ENCODE results near the gene CACNB2.

The CACNB2 gene

DNA sequence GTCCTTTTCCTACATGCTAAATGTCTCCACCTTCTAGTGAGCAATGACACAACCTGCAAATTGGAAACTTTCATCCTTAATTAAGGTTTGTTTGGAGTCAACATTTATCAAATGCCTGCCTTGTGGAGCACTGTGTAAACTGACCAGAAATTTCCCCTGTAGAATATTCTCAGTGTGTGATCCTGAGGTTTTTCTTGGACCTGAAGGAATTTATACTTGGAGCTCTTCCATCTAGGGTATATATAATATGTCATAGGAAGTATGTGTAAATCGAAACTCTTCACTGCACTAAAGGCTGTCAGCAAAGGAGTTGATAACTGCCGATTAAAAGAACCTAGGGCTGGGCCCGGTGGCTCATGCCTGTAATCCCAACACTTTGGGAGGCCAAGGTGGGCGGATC, 358.8 kb downstream of the CACNB2 start:
- no peak for DNase-seq (ENCODE audit: low read depth in 3 of 3, low spot score in 1 of 3)

DNA sequence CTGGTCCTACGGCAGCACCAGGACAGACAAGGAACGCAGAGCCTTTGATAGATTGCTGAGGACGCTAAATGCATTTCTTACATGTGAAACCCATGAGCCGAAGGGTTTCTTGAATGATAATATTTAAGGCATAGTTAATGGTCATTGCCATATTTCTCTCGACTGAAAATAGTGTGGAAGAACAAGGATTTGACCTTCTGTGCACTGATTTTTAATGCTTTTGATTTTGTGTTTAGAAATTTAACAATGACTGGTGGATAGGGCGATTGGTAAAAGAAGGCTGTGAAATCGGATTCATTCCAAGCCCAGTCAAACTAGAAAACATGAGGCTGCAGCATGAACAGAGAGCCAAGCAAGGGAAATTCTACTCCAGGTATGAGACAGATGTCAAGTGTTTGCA, 360.4 kb downstream of the CACNB2 start:
- DNase-seq (ENCODE audit: low read depth in 3 of 3, low spot score in 1 of 3) = no peak

DNA sequence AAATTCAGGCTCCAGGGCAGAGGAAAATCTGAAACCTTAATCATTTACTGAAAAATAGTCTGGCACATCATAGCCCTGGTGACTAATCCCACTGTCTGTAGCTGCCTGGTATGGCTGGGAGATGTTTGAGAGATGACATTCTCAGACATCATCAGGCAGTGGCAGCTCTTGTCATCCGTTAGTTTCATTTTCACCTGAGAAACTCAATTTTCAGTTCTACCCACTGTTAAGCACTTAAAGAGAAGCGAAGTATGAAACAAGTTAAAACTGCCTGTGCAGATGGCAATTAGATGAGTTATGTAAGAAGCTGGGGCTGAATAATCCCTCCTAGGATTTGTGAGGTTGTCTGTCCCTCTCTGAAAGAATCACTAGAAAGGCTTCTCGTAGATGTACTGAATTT, 361.0 kb downstream of the CACNB2 start:
- no peak for DNase-seq (ENCODE audit: low read depth in 3 of 3, low spot score in 1 of 3)

DNA sequence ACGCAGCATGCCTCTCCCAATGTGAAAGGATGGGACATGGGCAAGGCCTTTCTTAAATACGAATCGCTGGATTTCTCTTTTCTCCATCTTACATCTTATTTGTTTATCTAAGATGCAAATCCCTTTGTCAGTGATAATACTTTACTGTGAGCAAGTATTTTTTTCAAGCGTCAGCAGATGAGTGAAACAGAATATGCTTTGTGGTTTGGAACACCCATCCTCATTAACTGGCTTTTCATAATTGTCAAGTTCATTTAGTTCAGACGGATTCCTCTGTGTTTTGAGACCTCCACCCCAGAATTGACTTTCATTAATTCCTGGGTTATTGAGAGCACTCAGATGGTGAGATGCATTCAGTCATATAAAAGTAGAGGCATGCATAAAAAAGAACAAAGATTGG, 361.4 kb downstream of the CACNB2 start:
- no peak for DNase-seq (ENCODE audit: low read depth in 3 of 3, low spot score in 1 of 3)

DNA sequence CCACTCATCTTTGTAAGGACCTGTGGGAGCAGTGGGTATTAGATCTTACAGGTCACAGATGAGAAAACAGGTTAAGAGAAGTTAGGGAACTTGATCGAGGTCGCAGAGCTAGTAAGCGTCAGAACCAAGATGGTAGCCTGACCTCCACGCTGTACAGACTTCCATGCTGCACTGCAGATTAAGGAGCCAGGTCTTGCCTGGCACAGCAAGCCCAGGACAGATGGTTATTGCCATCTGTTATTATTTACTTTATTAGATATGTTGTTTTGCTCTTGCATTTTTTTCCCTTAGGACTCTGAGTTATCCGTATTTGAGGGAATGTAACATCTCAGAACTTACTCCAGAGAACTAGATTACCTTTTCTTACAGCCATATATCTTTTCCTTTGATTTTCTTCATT, 363.9 kb downstream of the CACNB2 start:
- no peak for DNase-seq (ENCODE audit: low read depth in 3 of 3, low spot score in 1 of 3)

DNA sequence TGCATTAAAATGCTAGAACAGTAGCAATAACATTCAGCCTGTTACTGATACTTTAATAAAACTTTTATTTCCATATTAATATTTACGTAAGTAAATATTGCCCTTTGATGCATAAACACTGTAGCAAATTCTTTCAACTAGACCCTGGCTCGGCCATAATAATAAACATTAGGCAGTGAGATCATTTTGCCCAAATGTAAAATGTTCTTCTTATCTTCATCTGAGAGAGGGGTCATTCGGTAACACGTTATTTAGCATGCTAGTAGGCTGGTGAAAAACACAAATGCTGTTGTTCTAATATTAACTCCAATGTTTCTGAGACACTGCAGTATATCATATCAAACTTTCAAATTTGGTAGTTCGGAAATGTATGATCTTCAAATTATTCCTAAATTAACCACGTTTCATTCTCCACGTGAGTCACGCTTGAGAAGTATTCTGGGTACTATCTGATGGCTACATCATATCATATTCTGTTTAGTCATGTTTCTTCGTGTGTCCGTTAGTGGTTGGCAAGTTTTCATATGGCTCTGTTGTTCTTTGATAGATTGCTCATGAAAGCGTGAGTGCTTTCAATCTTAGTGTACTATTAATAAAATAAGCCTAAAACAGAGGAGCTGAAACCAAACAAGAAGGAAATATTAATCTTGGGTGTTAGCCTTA, 365.4 kb downstream of the CACNB2 start:
- no peak for DNase-seq (ENCODE audit: low read depth in 3 of 3, low spot score in 1 of 3)

- DNase-seq (ENCODE audit: low read depth in 3 of 3, low spot score in 1 of 3) = no peak
These were observed 368.4 kb downstream of the CACNB2 start for GRCh38 chr10:18508587-18508986.

GRCh38 chr10:18514537-18514936, 374.3 kb downstream of the CACNB2 start:
- DNase-seq (ENCODE audit: low read depth in 3 of 3, low spot score in 1 of 3) = no peak

DNA sequence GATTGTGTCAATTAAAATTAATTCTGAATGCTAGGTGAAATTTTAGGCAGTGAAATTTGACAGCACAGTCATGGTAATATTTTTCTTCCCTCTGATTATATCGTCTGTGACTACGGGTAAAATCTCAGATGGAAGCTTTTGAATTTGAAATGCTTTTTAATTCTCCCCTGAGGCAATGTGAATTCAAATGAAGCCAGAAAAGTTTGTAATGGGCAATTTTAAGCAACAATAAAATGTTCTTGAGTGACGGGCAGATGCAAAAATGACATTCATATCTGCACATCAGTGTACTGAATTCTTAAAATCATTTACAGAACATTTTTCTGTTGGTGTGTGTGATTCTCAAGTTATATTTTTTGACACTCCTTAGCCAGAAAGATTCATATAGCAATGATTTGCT, 376.6 kb downstream of the CACNB2 start:
- no peak for DNase-seq (ENCODE audit: low read depth in 3 of 3, low spot score in 1 of 3)

- no peak for DNase-seq (ENCODE audit: low read depth in 3 of 3, low spot score in 1 of 3)
These were observed 382.8 kb downstream of the CACNB2 start for GRCh38 chr10:18523025-18523424.

DNA sequence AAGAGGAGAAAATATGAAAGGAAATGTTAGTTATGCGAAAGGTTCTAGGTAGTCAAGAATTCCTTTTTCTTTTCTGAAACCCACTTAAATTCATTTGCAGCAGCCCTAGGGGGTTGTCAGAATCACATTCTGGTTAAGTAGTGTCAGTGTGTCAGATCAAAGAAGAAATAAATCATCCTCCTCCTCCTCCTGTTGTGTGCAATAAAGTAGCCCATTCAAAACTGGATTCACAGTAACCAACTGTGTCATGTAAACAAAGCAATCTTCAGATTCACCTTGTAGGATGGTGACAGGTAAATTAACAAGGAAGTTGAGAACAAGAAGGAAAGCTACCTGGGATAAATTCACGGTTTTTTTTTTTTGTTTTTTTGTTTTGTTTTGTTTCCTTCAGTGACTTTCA, 383.6 kb downstream of the CACNB2 start:
- no peak for DNase-seq (ENCODE audit: low read depth in 3 of 3, low spot score in 1 of 3)

DNA sequence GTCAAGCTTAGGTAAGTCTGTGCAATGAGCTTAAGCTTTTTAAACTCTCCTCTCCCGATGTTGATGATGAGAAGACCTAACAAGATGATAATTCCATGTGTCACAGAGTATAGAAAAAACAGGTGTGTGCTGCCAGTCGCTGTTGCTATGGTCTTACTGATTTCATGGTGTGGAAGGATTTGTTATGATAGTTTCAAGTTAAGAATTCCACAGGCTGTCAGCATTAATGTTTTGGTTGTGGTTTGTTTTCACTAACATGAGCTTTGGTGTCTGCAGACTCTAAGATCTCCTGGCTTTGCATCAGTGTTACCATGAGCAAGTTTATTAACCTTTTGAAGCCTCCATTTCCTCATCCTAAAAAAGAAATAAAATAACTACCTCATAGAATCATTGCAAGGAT, 387.5 kb downstream of the CACNB2 start:
- DNase-seq (ENCODE audit: low read depth in 3 of 3, low spot score in 1 of 3) = no peak

- DNase-seq (ENCODE audit: low read depth in 3 of 3, low spot score in 1 of 3) = no peak
These were observed 388.1 kb downstream of the CACNB2 start for GRCh38 chr10:18528292-18528691.

- no peak for DNase-seq (ENCODE audit: low read depth in 3 of 3, low spot score in 1 of 3)
These were observed 392.8 kb downstream of the CACNB2 start for GRCh38 chr10:18532881-18533535.

DNA sequence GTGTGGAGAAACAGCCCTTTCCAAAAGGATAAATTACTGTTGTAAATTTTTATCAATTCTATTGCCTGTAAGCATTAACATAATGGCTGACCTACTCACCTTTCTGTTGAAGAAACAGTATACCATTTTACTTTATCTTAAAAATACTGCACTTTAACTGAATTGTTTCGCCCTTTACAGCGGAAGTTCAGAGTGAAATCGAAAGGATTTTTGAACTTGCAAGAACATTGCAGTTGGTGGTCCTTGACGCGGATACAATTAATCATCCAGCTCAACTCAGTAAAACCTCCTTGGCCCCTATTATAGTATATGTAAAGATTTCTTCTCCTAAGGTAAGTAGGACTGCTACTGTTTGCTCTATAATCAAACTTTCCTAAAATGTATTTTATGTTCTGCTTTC, 393.7 kb downstream of the CACNB2 start:
- no peak for DNase-seq (ENCODE audit: low read depth in 3 of 3, low spot score in 1 of 3)

- no peak for DNase-seq (ENCODE audit: low read depth in 3 of 3, low spot score in 1 of 3)
These were observed 399.1 kb downstream of the CACNB2 start for GRCh38 chr10:18539335-18539734.

GRCh38 chr10:18540195-18540594, 400.0 kb downstream of the CACNB2 start:
- DNase-seq (ENCODE audit: low read depth in 3 of 3, low spot score in 1 of 3) = no peak

GRCh38 chr10:18542832-18543231, 402.6 kb downstream of the CACNB2 start:
- no peak for DNase-seq (ENCODE audit: low read depth in 3 of 3, low spot score in 1 of 3)

DNA sequence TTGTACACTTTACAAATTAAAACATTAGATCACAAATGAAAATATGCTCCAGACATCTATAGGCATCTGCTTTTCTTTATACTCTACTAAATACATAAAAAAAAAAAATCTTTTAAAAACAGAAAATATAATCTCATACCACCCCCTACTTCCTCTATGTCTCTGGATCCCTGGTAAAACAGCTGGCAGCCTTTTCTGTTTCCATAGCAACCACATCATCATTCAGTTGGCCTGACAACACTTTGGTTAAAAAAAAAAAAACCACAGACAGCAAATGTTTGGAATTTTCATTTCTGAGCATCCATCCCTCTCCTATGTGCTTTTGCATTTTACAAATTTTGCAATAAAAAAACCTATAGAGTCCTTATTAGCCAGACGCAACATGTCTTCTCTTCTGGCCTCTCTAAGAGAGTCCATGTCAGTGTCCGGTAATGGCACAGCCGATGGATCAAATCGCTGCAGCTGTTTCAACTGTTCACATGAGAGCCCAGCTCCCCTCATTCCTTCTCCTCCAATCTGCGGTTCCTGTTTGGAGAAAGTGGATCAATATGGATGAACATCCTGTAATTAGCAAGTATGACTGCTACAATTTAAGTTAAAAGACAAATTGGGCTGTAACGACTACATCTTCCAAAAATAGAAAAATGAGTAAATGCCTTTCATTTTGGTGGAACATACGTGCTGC, 405.5 kb downstream of the CACNB2 start:
- no peak for DNase-seq (ENCODE audit: low read depth in 3 of 3, low spot score in 1 of 3)

DNA sequence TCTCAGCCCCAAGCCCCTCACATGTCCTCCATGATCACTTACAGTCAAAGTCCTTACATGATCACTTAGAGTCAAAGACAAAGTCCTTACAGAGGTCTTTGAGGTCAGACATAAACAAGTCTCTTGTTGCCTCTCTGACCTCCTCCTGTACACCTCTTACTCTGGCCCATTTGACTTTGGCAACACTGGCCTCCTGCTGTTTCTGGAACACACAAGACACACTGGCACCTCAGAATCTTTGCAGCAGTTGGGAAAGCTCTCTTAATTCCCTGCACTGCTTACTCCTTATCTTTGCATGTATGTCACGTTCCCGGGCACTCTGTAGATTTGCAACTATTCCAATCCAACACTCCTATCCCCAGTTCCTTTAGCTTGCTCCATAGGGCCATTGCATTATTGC, 408.9 kb downstream of the CACNB2 start:
- no peak for DNase-seq (ENCODE audit: low read depth in 3 of 3, low spot score in 1 of 3)

DNA sequence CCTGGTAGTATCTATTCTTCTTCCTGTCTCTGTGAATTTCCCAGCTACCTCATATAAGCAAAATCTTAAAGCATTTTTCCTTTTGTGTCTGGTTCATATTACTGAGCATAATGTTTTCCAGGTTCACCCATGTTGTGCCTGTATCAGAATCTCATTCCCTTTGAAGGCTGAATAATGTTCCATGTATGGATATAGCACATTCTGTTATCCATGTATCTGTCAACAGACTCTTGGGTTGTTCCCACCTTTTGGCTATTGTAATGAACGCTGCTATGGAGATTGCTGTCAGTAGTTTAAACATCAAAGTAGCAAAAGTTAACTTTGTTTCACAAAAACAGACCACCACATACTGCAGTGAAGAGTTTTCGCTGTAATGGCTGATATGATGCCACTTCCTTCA, 411.2 kb downstream of the CACNB2 start:
- DNase-seq (ENCODE audit: low read depth in 3 of 3, low spot score in 1 of 3) = no peak

DNA sequence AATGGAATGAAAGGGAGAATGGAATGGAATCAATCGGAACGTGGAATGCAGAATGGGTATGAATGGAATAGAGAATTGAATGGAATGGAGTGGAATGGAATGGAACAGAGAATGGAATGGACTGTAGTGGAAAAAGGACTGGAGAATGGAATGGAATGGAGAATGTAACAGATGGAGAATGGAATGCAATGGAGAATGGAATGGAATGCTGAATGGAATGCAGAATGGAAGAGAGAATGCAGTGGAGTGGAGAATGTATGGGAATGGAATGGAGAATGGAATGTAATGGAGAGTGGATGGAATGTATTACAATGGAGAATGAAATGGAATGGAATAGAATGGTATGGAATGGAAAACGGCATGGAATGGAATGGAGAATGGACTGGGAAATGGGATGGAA, 414.3 kb downstream of the CACNB2 start:
- DNase-seq (ENCODE audit: low read depth in 3 of 3, low spot score in 1 of 3) = no peak
